K562 (cell line): ENCODE results near the gene LIPT2. TPM values are rescaled to one million over a fixed set of nuclear protein-coding genes. Genes with fewer than 3 reads are reported as not detected.

Experiments
- ATAC-seq: fragments of 200-7000 bp; cut with Tn5 transposase; 3 replicates; pipeline ENCODE4 v1.9.1; 2020; ENCODE audit warnings: moderate library complexity
- BruUV-seq: library from RNA; stranded (reverse); fragments of 400-500 nt; replicated peaks from 2 replicates; lab custom pipeline; 2021; lab: Mats Ljungman, UMichigan
- CTCF ChIA-PET: fragments of 300-600 bp; formaldehyde crosslinking; extraction: SDS; loops from one replicate; lab custom pipeline; 2021; ENCODE audit warnings: low intra/inter-chr PET ratio; lab: Yijun Ruan, JAX
- POLR2A ChIA-PET: fragments of 300-600, 350-650 bp; sonication (Branson Sonifier 250); formaldehyde crosslinking; extraction: SDS; loops from one replicate; lab custom pipeline; 2021; ENCODE audit warnings: antibody characterized with exemption, inconsistent platforms; lab: Yijun Ruan, JAX
- DNase-seq, 4 experiments: peaks; one replicate each; pipeline versions ENCODE4 v3.0.0 to v3.0.0-alpha.2; 2011 to 2018; ENCODE audit warnings: low spot score in 3 of 4, mixed read lengths in 3 of 4; ENCODE audit errors: extremely low read depth in 1 of 4
- FAIRE-seq: peaks from 2 replicates; lab custom pipeline; 2011; peaks lifted over from hg19 to GRCh38; lab: Jason Lieb, UNC
- H2AFZ ChIP-seq: 2 replicates; pipeline ENCODE4 v1.6.0; 2011; ENCODE audit warnings: low read depth, low read length, control low read depth, inconsistent platforms
- H3K27ac ChIP-seq: fragments of 200-600 bp; 3 replicates; pipeline ENCODE4 v1.8.0; 2011; ENCODE audit warnings: low read depth, mild to moderate bottlenecking, control low read depth, inconsistent platforms, low read length, moderate library complexity, mixed read lengths; ENCODE audit errors: extremely low read depth
- H3K27me3 ChIP-seq, 2 experiments: fragments of 300-600 bp in 1 of 2; 2 replicates in 1 of 2; 3 replicates in 1 of 2; pipeline versions ENCODE4 v1.6.0 to v1.8.0; 2011; ENCODE audit warnings: inconsistent platforms in 2 of 2, low read length in 2 of 2, mild to moderate bottlenecking in 1 of 2, mixed read lengths in 1 of 2, moderate library complexity in 1 of 2; ENCODE audit not compliant: control insufficient read depth in 2 of 2, insufficient read depth in 2 of 2
- H3K36me3 ChIP-seq: fragments of 300-600 bp; 3 replicates; pipeline ENCODE4 v1.8.0; 2011; ENCODE audit warnings: mild to moderate bottlenecking, low read length, inconsistent platforms; ENCODE audit not compliant: control insufficient read depth, insufficient read depth
- H3K4me1 ChIP-seq, 2 experiments: fragments of 200-600 bp in 1 of 2; replicated peaks in 1 of 2; 2 replicates in 1 of 2; 3 replicates in 1 of 2; pipeline versions ENCODE4 v1.5.1 to v1.8.0; 2011; ENCODE audit warnings: inconsistent platforms in 2 of 2, low read length in 2 of 2, mild to moderate bottlenecking in 1 of 2, mixed read lengths in 1 of 2, moderate library complexity in 1 of 2; ENCODE audit not compliant: control insufficient read depth in 2 of 2, insufficient read depth in 2 of 2
- H3K4me2 ChIP-seq: 2 replicates; pipeline ENCODE4 v1.6.1; 2011; ENCODE audit warnings: low read length, control low read depth, inconsistent platforms, mixed read lengths; ENCODE audit not compliant: insufficient read depth
- H3K4me3 ChIP-seq: fragments of 200-600 bp; sonication (generic), shearing (Covaris generic); 2 replicates; pipeline ENCODE4 v1.5.1; 2016; ENCODE audit warnings: control low read depth, inconsistent platforms
- H3K79me2 ChIP-seq: fragments of 200-600 bp; 3 replicates; pipeline ENCODE4 v1.8.0; 2011; ENCODE audit warnings: low read length, inconsistent platforms; ENCODE audit not compliant: control insufficient read depth, insufficient read depth
- H3K9ac ChIP-seq, 2 experiments: 2 replicates each; pipeline versions ENCODE4 v1.6.0 to v1.6.1; 2011; ENCODE audit warnings: low read depth in 2 of 2, low read length in 2 of 2, control low read depth in 1 of 2, inconsistent platforms in 1 of 2, mild to moderate bottlenecking in 1 of 2, mixed read lengths in 1 of 2; ENCODE audit not compliant: insufficient read depth in 1 of 2
- H3K9me1 ChIP-seq: one replicate; pipeline ENCODE4 v1.6.0; 2011; ENCODE audit warnings: inconsistent platforms, mild to moderate bottlenecking, low read length, moderate library complexity; ENCODE audit not compliant: control insufficient read depth, insufficient read depth
- H3K9me3 ChIP-seq: replicated peaks from 2 replicates; pipeline ENCODE4 v1.5.1; 2011; ENCODE audit warnings: low read depth, low read length, inconsistent platforms; ENCODE audit not compliant: control insufficient read depth, insufficient read depth
- H4K20me1 ChIP-seq: replicated peaks from 2 replicates; pipeline ENCODE4 v1.6.1; 2011; ENCODE audit warnings: low read length, inconsistent platforms, mixed read lengths; ENCODE audit not compliant: control insufficient read depth, insufficient read depth
- CEBPB ChIP-seq: fragments of 450-650 bp; IDR thresholded peaks from 2 replicates; pipeline ENCODE4 v1.6.1; 2016; ENCODE audit warnings: missing genetic modification characterization, missing compliant biosample characterization
- ETV6 ChIP-seq, 3 experiments: fragments of 150-350 bp in 1 of 3; sonication (generic) in 1 of 3; formaldehyde crosslinking in 1 of 3; IDR thresholded peaks; 2 replicates each; pipeline versions ENCODE4 v1.6.1 to v1.8.0; 2014 to 2022; ENCODE audit warnings: borderline replicate concordance in 2 of 3, low read depth in 2 of 3, antibody characterized with exemption in 1 of 3, low read length in 1 of 3, mild to moderate bottlenecking in 1 of 3, missing genetic modification reagents in 1 of 3
- HDAC6 ChIP-seq: IDR thresholded peaks from 2 replicates; pipeline ENCODE4 v1.6.1; 2012; ENCODE audit warnings: low read depth, mild to moderate bottlenecking, control low read depth, inconsistent platforms, low read length, moderate library complexity
- RHOXF2B ChIP-seq: fragments of 250-450 bp; sonication (Bioruptor Pico); conservative IDR thresholded peaks from 2 replicates; pipeline ENCODE4 v1.5.1; 2021
- SPI1 ChIP-seq: IDR thresholded peaks from 2 replicates; pipeline ENCODE4 v1.6.1; 2011; ENCODE audit warnings: low read depth, low read length, control low read depth, borderline replicate concordance
- TOE1 ChIP-seq, 2 experiments: fragments of 450-650 bp in 1 of 2; sonication (generic) in 1 of 2; formaldehyde crosslinking in 1 of 2; IDR thresholded peaks; 2 replicates each; pipeline versions ENCODE4 v1.7.1 to v1.8.0; 2016 to 2022; ENCODE audit warnings: borderline replicate concordance in 2 of 2, mild to moderate bottlenecking in 2 of 2, antibody characterized with exemption in 1 of 2, inconsistent platforms in 1 of 2, low read depth in 1 of 2, missing genetic modification reagents in 1 of 2, moderate library complexity in 1 of 2
- U2AF2 ChIP-seq: fragments of 200-400 bp; formaldehyde crosslinking; optimal IDR thresholded peaks from 2 replicates; pipeline ENCODE3; 2017; ENCODE audit warnings: low read depth, mild to moderate bottlenecking, low read length
- ZFPM2 ChIP-seq: fragments of 250-450 bp; sonication (Bioruptor Pico); IDR thresholded peaks from 2 replicates; pipeline ENCODE4 v1.5.1; 2022; ENCODE audit warnings: mild to moderate bottlenecking
- ZNF316 ChIP-seq: fragments of 450-650 bp; IDR thresholded peaks from 2 replicates; pipeline ENCODE4 v1.6.1; 2016
- WGBS: fragments of 100-300 bp; shearing (Covaris generic); methylation state at CpG from one replicate; pipeline ENCODE4 v1.1.6; 2016; ENCODE audit warnings: low coverage, mixed read lengths; ENCODE audit not compliant: insufficient coverage; ENCODE audit errors: missing lambda C conversion rate; 5-methylcytosine and 5-hydroxymethylcytosine counted together
- in situ Hi-C: fragments of 300-500 bp; cut with MboI; formaldehyde crosslinking; loops from 4 replicates; pipeline ENCODE4 v1.15.0; 2018; ENCODE audit warnings: inconsistent platforms, mixed read lengths
- intact Hi-C: fragments of 100-400 bp; cut with micrococcal nuclease; formaldehyde crosslinking; loops from 2 replicates; pipeline ENCODE4 v1.14.2; 2022
- polyA plus RNA-seq, 8 experiments: library from polyadenylated mRNA; depleted of rRNA in 4 of 8; stranded (reverse) in 5 of 8; unstranded in 3 of 8; fragments of >200 nt; fragmentation: Nextera tagmentation in 2 of 8; fragmentation: Illumina TruSeq in 1 of 8; extraction: Ambion mirVana in 2 of 8; extraction: Trizol in 1 of 8; gene quantifications; 2 replicates each; pipeline versions ENCODE4 v1.2.1 to v1.2.3, GENCODE V29; 2011 to 2014; ENCODE audit warnings: inconsistent platforms in 1 of 8, missing spikeins in 1 of 8
- total RNA-seq, 7 experiments: library from RNA; depleted of rRNA in 6 of 7; stranded (reverse); fragments of >200 nt in 6 of 7; fragmentation: Illumina TruSeq in 2 of 7; extraction: Trizol in 2 of 7; gene quantifications; 2 replicates each; pipeline versions ENCODE4 v1.2.1 to v1.2.3, GENCODE V29; 2011 to 2021; ENCODE audit warnings: low replicate concordance in 1 of 7

The LIPT2 gene
- total and polyA plus RNA-seq, 9 of the 15 experiments (the other 6 are each of a cell fraction or from before 2014, with no cell fraction given), result 1.00 to 5.2 (median 3.5) TPM

- H3K4me1 ChIP-seq, result no peaks in the 10 kb centered on the region; a peak in 1 of 5 replicates
- intact Hi-C loops, result no loop called here
- ChIA-PET CTCF (no interaction called here), POLR2A (no interaction called here)
- no peak overlapping the region for H3K27ac ChIP-seq
- ATAC-seq (no peak), FAIRE-seq (no peak), DNase-seq (no peak)
- H4K20me1 ChIP-seq, result no peaks in the 10 kb centered on the region
- no peaks in the 10 kb centered on the region; a peak in 1 of 5 replicates for H3K27me3 ChIP-seq
- no peak overlapping the region for H3K4me2 ChIP-seq
- no peak overlapping the region for H3K4me3 ChIP-seq
- BruUV-seq, result no TSS peak
- H3K36me3 ChIP-seq, result no peaks in the 10 kb centered on the region
- H3K9me3 ChIP-seq, result no peaks in the 10 kb centered on the region; the same call in 1 of the 2 replicates
- in situ Hi-C loops, result no loop called here
- TF ChIP-seq TOE1 (IDR thresholded peaks at IDR 0.05; ENCODE audit: borderline replicate concordance), result no peak
- TF ChIP-seq TOE1 (CRISPR knock-in tag; IDR thresholded peaks at IDR 0.05; ENCODE audit: borderline replicate concordance, low read depth), result no peak
- TF ChIP-seq SPI1, result peak; percentile 7; the same call in 1 of the 2 replicates
- TF ChIP-seq CEBPB (tag), result 0 out of 2 replicates have a peak, but pooled peaks have one; percentile 23
- peak overlapping the region; percentile 62 for H2AFZ ChIP-seq
- H3K79me2 ChIP-seq, result no peaks in the 10 kb centered on the region
- 43% methylated on average over 8 of the region's 8 CpGs for WGBS
- H3K9me1 ChIP-seq, result no peaks in the 10 kb centered on the region
- H3K9ac ChIP-seq, result no peak overlapping the region
Measured at GRCh38 chr11:74534216-74534945, 40.9 kb upstream of the LIPT2 start.

- Histone ChIP-seq H3K79me2 (no peaks in the 10 kb centered on the region), H3K9ac (no peak overlapping the region), H3K27ac (no peak overlapping the region), H3K9me1 (no peaks in the 10 kb centered on the region), H3K4me2 (no peak overlapping the region), H3K9me3 (no peaks in the 10 kb centered on the region; the same call in 1 of the 2 replicates), H4K20me1 (no peaks in the 10 kb centered on the region), H3K36me3 (no peaks in the 10 kb centered on the region), H3K4me3 (no peak overlapping the region), H3K4me1 (no peaks in the 10 kb centered on the region; a peak in 1 of 5 replicates), H2AFZ (no peak overlapping the region), H3K27me3 (no peaks in the 10 kb centered on the region; a peak in 1 of 5 replicates)
- in situ Hi-C loops, result no loop called here
- ChIA-PET POLR2A (no interaction called here), CTCF (no interaction called here)
- no peak for DNase-seq
- intact Hi-C loops, result no loop called here
- no peak for FAIRE-seq
- TF ChIP-seq U2AF2 (no peak), ZFPM2 (CRISPR knock-in tag) (no peak), RHOXF2B (CRISPR knock-in tag) (no peak), HDAC6 (no peak), ETV6 (IDR thresholded peaks at IDR 0.05; ENCODE audit: borderline replicate concordance in 1 of 2, low read depth in 2 of 2, low read length in 1 of 2) (no peak), ETV6 (CRISPR knock-in tag; IDR thresholded peaks at IDR 0.05; ENCODE audit: borderline replicate concordance) (no peak), ZNF316 (no peak)
- BruUV-seq, result no TSS peak
- no peak for ATAC-seq
- WGBS, result 47% methylated on average over 8 of the region's 9 CpGs
Measured at GRCh38 chr11:74533421-74533820, 39.9 kb upstream of the LIPT2 start.
